ENCODE measurements around the gene MYLK4. TPM values are rescaled to one million over a fixed set of nuclear protein-coding genes. Genes with fewer than 3 reads are reported as not detected.

Gene MYLK4
- total RNA-seq, 4 donors from 2014 or later: 1.2 to 6.4 (median 1.3) TPM

GRCh38 chr6:2653369-2654032 is 97.2 kb downstream of the MYLK4 start:
- no peak overlapping the region for H3K27ac ChIP-seq
- no peaks in the 10 kb centered on the region for H3K4me1 ChIP-seq
- no peaks in the 10 kb centered on the region for H3K36me3 ChIP-seq
- TF ChIP-seq CTCF (IDR thresholded peaks at IDR 0.05): no peak
- no peak for TF ChIP-seq POLR2A (IDR thresholded peaks at IDR 0.05)
- intact Hi-C loops (cut with DNase I; ENCODE audit: low total_unique reads): no loop called here
- no peaks in the 10 kb centered on the region for H3K27me3 ChIP-seq
- no peak overlapping the region for H3K4me3 ChIP-seq
- no peak for DNase-seq
- H3K9me3 ChIP-seq: no peaks in the 10 kb centered on the region

GRCh38 chr6:2652611-2653010 is 98.1 kb downstream of the MYLK4 start:
- H3K4me1 ChIP-seq: no peaks in the 10 kb centered on the region
- intact Hi-C loops (cut with DNase I; ENCODE audit: low total_unique reads): no loop called here
- no peak for DNase-seq
- no peaks in the 10 kb centered on the region for H3K27me3 ChIP-seq
- H3K27ac ChIP-seq: no peak overlapping the region
- no peaks in the 10 kb centered on the region for H3K36me3 ChIP-seq
- H3K9me3 ChIP-seq: no peaks in the 10 kb centered on the region
- H3K4me3 ChIP-seq: no peak overlapping the region
- TF ChIP-seq CTCF (IDR thresholded peaks at IDR 0.05): no peak

GRCh38 chr6:2651961-2652360 is 98.8 kb downstream of the MYLK4 start:
- DNase-seq: no peak
- TF ChIP-seq POLR2A (IDR thresholded peaks at IDR 0.05) (no peak), CTCF (IDR thresholded peaks at IDR 0.05) (no peak)
- no peaks in the 10 kb centered on the region for H3K4me1 ChIP-seq
- no peaks in the 10 kb centered on the region for H3K9me3 ChIP-seq
- H3K36me3 ChIP-seq: no peaks in the 10 kb centered on the region
- no peak overlapping the region for H3K27ac ChIP-seq
- no peak overlapping the region for H3K4me3 ChIP-seq
- no peaks in the 10 kb centered on the region for H3K27me3 ChIP-seq
- intact Hi-C loops (cut with DNase I; ENCODE audit: low total_unique reads): no loop called here

- Histone ChIP-seq H3K27ac (no peak overlapping the region), H3K4me1 (no peaks in the 10 kb centered on the region), H3K9me3 (no peaks in the 10 kb centered on the region), H3K27me3 (no peaks in the 10 kb centered on the region), H3K36me3 (no peaks in the 10 kb centered on the region), H3K4me3 (no peak overlapping the region)
- DNase-seq: no peak
- intact Hi-C loops (cut with DNase I; ENCODE audit: low total_unique reads): no loop called here
- TF ChIP-seq POLR2A (IDR thresholded peaks at IDR 0.05): no peak
- no peak for TF ChIP-seq CTCF (IDR thresholded peaks at IDR 0.05)
These were observed 99.2 kb downstream of the MYLK4 start for GRCh38 chr6:2651536-2651935.

GRCh38 chr6:2646346-2646745 is 104.4 kb downstream of the MYLK4 start:
- TF ChIP-seq CTCF (IDR thresholded peaks at IDR 0.05) (no peak), POLR2A (IDR thresholded peaks at IDR 0.05) (no peak)

More at GRCh38 chr6:2646346-2646745, 104.4 kb downstream of the MYLK4 start:
- Histone ChIP-seq H3K9me3 (no peaks in the 10 kb centered on the region), H3K4me1 (no peaks in the 10 kb centered on the region), H3K4me3 (no peak overlapping the region), H3K36me3 (no peaks in the 10 kb centered on the region), H3K27me3 (no peaks in the 10 kb centered on the region), H3K27ac (no peak overlapping the region)
- DNase-seq: no peak
- intact Hi-C loops (cut with DNase I; ENCODE audit: low total_unique reads): no loop called here
